Measurements from ENCODE around the gene TMEM131L.
"Not testable (repeated sequence)": the region's sequence is repeated elsewhere in the genome, so short reads cannot be mapped to it uniquely, and the experiment has no call there.

TMEM131L gene

GRCh38 chr4:153666505-153666904 is 200.3 kb downstream of the TMEM131L start:
- not testable (repeated sequence) for DNase-seq

- no peak for DNase-seq
These were observed 202.5 kb downstream of the TMEM131L start for GRCh38 chr4:153668647-153669046.

GRCh38 chr4:153669838-153670237 is 203.7 kb downstream of the TMEM131L start:
- no peak for DNase-seq

GRCh38 chr4:153676486-153676885 is 210.3 kb downstream of the TMEM131L start:
- DNase-seq, result no peak

- DNase-seq, result no peak
These were observed 210.8 kb downstream of the TMEM131L start for GRCh38 chr4:153676984-153677383.

GRCh38 chr4:153679486-153679885 is 213.3 kb downstream of the TMEM131L start:
- DNase-seq, result no peak

- no peak for DNase-seq
These were observed 217.6 kb downstream of the TMEM131L start for GRCh38 chr4:153683763-153684181.

GRCh38 chr4:153684182-153684970 is 218.2 kb downstream of the TMEM131L start, which contains the start of gene TLR2:
Gene TLR2, plus strand, starts transcription at chr4:153684280. Its CDS starts 18,628 bp downstream, at chr4:153702908.
- no peak for DNase-seq

GRCh38 chr4:153684971-153685371 is 218.8 kb downstream of the TMEM131L start:
- no peak for DNase-seq

Measured in OCI-M1 (cell line).